Dendritic cell treated with granulocyte-macrophage colony-stimulating factor and Interleukin-4, amounts not matched to agents 40 ng/mL and 50 ng/mL, for 4 days (primary cell): ENCODE data around the gene ING5.

Experiments used
- H3K27ac Mint-ChIP-seq: one replicate; pipeline ENCODE4 v1.8.0; 2022; ENCODE audit warnings: mild to moderate bottlenecking, mixed read lengths
- H3K27me3 Mint-ChIP-seq: one replicate; pipeline ENCODE4 v1.8.0; 2022; ENCODE audit warnings: mild to moderate bottlenecking, mixed read lengths
- H3K36me3 Mint-ChIP-seq: one replicate; pipeline ENCODE4 v1.8.0; 2022; ENCODE audit warnings: low read depth, mixed read lengths
- H3K4me1 Mint-ChIP-seq: one replicate; pipeline ENCODE4 v1.8.0; 2022; ENCODE audit warnings: low read depth, mixed read lengths
- H3K4me3 Mint-ChIP-seq: one replicate; pipeline ENCODE4 v1.8.0; 2022; ENCODE audit warnings: mild to moderate bottlenecking, moderate library complexity, mixed read lengths
- H3K9me3 Mint-ChIP-seq: one replicate; pipeline ENCODE4 v1.8.0; 2022; ENCODE audit warnings: mixed read lengths
- intact Hi-C: fragments of 100-400 bp; cut with micrococcal nuclease; formaldehyde crosslinking; loops from one replicate; pipeline ENCODE4 v1.15.0; 2022

ING5 gene

DNA sequence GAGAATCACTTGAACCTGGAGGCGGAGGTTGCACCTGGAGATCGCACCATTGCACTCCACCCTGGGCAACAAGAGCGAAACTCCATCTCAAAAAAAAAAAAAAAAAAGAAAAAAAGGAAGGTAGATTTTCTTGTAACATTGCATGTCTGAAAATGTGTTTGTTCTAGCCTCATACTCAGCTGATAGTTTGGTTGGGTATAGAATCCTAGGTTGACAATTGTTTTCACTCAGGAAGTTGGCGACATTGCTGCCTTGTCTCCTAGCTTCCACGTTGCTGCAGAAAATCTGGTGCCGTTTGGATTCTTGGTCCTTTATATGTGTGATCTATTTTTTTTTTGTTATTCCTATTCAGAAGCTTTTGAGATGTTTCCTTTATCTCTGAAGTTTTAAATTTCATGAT is 4.7 kb downstream of the ING5 start:
- no peak overlapping the region for H3K27ac Mint-ChIP-seq
- no peaks in the 10 kb centered on the region for H3K27me3 Mint-ChIP-seq
- peaks cover 13% of the 10 kb centered on the region for H3K4me1 Mint-ChIP-seq
- intact Hi-C loops, result no loop called here
- H3K9me3 Mint-ChIP-seq, result no peaks in the 10 kb centered on the region
- H3K36me3 Mint-ChIP-seq, result peaks cover 70% of the 10 kb centered on the region
- H3K4me3 Mint-ChIP-seq, result no peak overlapping the region

DNA sequence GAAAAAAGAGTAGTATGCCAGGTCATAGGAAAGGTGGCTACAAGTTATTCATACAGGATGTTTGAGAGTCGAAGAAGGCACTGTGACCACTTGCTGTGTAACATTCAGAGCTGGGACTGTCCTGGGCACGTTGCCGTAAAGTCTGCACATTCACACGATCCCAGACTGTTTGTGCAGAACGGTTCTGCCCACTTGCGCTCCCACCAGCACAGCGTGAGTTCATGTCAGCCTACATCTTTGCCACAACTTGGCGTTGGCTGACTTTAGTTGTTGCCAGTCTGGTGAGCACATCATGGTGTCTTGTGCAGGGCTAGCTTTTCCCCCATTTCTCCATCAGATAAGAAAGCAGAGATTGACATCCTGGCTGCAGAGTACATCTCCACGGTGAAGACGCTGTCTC is 7.0 kb downstream of the ING5 start:
- no peak overlapping the region for H3K27ac Mint-ChIP-seq
- H3K4me1 Mint-ChIP-seq, result peaks cover 2% of the 10 kb centered on the region
- H3K27me3 Mint-ChIP-seq, result no peaks in the 10 kb centered on the region
- H3K4me3 Mint-ChIP-seq, result no peak overlapping the region
- intact Hi-C loops, result no loop called here
- no peaks in the 10 kb centered on the region for H3K9me3 Mint-ChIP-seq
- peaks cover 94% of the 10 kb centered on the region for H3K36me3 Mint-ChIP-seq

DNA sequence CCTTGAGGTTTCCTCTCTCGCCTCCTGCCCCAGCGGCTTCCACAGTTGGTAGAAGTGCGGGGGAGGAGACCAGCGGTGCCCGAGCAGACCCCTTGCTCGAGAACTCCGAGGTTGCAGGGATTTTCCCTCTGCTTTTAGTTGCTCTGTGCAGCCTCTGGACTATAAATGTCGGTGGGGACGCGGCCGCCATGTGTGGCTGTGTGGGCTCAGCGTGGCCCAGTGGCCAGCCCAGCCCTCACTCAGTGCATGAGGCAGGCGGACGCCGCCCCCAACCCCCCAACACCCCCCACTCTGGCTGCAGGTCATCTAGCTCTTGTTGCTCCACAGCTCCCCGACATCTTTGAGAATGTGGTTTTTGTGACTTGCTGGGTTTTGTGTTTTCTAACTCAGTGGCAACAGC is 17.3 kb downstream of the ING5 start:
- no peak overlapping the region for H3K4me3 Mint-ChIP-seq
- intact Hi-C loops, result no loop called here
- H3K27ac Mint-ChIP-seq, result no peak overlapping the region
- H3K4me1 Mint-ChIP-seq, result no peaks in the 10 kb centered on the region
- peaks cover 35% of the 10 kb centered on the region for H3K9me3 Mint-ChIP-seq
- H3K36me3 Mint-ChIP-seq, result peaks cover 99% of the 10 kb centered on the region
- H3K27me3 Mint-ChIP-seq, result no peaks in the 10 kb centered on the region

DNA sequence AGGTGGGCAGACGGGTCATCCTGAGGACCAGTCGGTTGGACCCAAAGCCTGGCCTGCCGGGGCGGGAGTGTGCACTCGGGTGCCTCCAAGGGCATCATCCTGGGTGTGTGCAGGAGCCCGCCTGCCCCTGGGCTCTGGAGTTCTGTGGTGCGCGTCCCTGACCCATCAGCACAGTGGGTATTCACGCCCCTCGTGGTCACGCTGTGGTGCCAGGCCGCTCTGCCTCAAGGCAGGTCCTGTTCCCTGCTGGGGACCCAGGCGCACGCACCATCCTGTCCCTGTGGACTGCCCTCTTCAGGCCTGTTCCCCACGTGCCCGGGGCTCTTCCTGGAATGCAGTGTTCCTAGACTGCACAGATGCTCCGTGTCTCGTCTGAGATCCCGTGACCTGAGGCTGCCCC is 18.3 kb downstream of the ING5 start:
- Mint-ChIP-seq H3K27ac (no peak overlapping the region), H3K36me3 (peaks cover 98% of the 10 kb centered on the region), H3K9me3 (peaks cover 42% of the 10 kb centered on the region), H3K4me1 (peaks cover 5% of the 10 kb centered on the region), H3K4me3 (no peak overlapping the region), H3K27me3 (no peaks in the 10 kb centered on the region)
- intact Hi-C loops, result no loop called here

DNA sequence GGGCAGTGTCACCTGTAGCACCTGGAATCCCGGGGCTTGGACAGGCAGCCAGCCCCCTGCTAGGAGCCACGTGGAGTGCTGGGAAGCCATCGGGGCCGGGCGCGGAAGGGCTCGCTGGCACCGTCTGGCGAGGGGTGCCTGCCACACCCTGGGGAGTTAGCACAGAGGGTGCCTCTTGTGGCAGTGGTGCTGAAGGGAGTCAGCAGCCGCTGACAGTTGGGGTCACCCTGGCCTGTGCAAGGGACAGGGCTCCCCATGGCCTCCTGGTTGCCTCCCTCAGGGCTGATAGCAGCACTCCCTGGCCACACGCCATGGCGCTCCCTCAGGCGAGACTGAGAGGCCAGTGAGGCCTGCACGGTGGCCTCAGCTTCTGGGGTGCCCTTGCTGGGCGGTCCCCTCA is 18.7 kb downstream of the ING5 start:
- no peak overlapping the region for H3K4me3 Mint-ChIP-seq
- H3K4me1 Mint-ChIP-seq, result peaks cover 5% of the 10 kb centered on the region
- H3K36me3 Mint-ChIP-seq, result peaks cover 98% of the 10 kb centered on the region
- H3K27me3 Mint-ChIP-seq, result no peaks in the 10 kb centered on the region
- H3K9me3 Mint-ChIP-seq, result peaks cover 42% of the 10 kb centered on the region
- H3K27ac Mint-ChIP-seq, result no peak overlapping the region
- intact Hi-C loops, result no loop called here

DNA sequence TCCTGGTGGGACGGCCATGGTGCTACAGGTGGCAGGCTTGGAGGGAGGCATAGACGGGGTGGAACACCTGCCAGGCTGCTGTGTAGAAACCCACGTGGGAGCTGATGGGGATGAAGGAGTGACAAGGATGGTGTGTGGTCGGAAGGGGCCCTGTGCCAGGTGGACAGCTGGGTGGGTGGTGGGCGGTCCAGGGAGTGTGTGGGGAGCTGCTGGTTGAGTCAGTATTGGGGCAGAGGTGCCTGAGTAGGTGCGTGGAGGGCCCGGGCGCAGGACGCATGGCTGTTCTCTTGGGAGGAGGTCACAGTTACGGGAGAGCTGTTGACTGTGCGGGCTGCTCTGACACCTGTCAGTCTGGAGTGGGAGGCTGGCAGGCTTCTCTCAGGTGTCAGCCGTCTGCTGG is 20.0 kb downstream of the ING5 start:
- intact Hi-C loops, result no loop called here
- peaks cover 5% of the 10 kb centered on the region for H3K4me1 Mint-ChIP-seq
- H3K27ac Mint-ChIP-seq, result no peak overlapping the region
- H3K9me3 Mint-ChIP-seq, result peaks cover 42% of the 10 kb centered on the region
- peaks cover 92% of the 10 kb centered on the region for H3K36me3 Mint-ChIP-seq
- no peaks in the 10 kb centered on the region for H3K27me3 Mint-ChIP-seq
- H3K4me3 Mint-ChIP-seq, result no peak overlapping the region

DNA sequence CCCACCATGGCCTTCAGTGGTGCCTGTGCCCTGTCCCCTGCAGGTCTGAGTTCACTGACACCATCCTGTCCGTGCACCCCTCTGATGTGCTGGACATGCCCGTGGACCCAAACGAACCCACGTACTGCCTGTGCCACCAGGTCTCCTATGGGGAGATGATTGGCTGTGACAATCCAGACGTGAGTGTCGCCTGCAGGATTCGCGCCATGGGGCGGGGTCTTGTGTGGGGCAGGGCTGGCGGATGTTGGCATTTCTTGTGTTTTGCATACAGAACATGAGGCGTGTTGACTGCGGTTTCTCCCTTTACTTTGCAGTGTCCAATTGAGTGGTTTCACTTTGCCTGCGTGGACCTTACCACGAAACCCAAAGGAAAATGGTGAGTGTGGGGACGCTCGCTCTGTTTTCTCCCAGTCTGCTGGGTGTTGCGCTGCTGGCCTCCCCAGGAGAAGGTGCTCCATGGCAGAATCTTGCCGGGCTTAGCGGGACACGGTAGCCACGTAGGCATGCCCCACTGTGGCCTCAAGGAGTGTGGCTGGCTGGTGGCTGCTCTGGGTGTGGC is 21.1 kb downstream of the ING5 start:
- no peak overlapping the region for H3K27ac Mint-ChIP-seq
- H3K4me1 Mint-ChIP-seq, result peaks cover 5% of the 10 kb centered on the region
- intact Hi-C loops, result no loop called here
- H3K36me3 Mint-ChIP-seq, result peaks cover 81% of the 10 kb centered on the region
- H3K9me3 Mint-ChIP-seq, result peaks cover 42% of the 10 kb centered on the region
- H3K27me3 Mint-ChIP-seq, result no peaks in the 10 kb centered on the region
- no peak overlapping the region for H3K4me3 Mint-ChIP-seq

DNA sequence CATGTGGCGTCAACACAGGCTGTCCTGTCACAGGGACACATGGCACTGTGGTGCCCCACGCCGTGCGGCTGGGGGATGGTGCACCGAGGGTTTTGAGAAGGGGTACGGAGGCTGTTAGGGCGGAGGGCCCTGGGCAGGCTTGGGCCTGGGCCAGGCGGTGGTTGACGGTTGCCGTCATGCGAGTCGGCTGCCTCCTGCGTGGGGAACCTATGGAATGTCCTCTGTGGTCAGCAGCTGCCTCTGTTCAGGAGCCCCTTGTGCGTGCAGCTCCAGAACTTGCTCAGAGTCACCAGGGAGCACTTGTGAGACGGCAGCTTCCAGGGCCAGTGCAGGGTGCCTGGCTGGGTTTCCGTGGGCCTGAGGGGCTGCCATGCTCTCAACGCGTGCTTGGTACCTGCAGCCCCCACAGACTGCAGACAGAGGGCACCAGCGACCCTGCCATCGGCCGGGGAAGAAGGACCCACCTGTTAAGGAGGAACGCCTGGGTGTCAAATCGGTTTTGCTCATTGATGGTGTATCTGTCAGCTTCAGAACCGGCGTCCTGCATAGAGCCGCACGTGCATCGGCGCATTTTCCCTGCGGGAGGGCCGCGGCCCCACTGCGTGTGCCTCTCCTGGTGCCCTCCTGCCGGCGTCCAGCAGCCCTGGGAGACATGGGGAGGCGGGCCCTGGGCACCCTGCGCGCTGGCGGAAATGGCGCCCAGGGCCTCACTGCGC is 22.6 kb downstream of the ING5 start:
- Mint-ChIP-seq H3K4me3 (no peak overlapping the region), H3K27ac (no peak overlapping the region), H3K36me3 (peaks cover 67% of the 10 kb centered on the region), H3K9me3 (peaks cover 42% of the 10 kb centered on the region), H3K4me1 (peaks cover 5% of the 10 kb centered on the region), H3K27me3 (no peaks in the 10 kb centered on the region)
- intact Hi-C loops, result no loop called here

DNA sequence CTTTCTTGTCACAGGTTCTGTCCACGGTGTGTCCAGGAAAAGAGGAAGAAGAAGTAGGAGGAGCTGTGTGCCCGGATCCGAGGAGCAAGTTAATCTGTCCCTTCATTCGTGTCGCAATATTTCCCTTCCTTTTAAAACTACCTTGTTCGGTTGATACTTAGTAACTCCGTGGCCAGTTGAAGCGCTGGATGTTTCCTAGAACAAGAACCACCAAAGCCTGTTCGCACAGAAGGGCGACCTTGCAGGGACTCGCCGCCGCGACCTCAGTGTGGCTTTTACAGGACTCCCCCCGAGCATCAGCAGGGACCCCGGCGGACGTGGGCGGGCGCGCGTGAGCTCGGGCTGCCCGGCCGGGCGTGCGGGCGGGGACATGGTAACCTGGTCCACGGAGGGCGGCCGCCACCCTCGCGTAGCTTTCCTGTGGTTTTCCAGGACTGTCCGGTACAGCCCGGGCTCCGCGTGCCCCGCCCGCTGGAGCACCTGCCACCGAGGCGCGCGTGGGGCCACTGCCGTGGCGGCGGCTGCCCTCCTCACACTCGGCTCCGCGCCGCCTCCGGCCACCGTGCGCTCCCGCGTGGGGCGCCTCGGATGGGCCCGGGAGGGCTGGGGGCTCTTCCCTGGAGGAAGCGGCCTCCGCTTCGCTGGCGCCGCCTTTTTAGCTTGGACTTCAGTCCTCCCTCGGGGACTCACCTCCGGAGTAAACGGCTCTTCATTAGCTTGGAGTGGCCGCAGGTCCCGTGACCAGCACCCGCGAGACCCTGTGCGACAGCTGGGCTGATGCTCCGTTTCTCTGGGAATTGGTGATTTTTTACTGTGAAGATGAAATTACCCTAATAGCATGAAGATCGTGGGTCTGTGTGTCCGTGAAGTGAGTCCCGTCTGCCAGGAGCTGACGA is 23.4 kb downstream of the ING5 start:
- H3K9me3 Mint-ChIP-seq, result peaks cover 42% of the 10 kb centered on the region
- H3K27ac Mint-ChIP-seq, result no peak overlapping the region
- H3K4me1 Mint-ChIP-seq, result peaks cover 12% of the 10 kb centered on the region
- no peaks in the 10 kb centered on the region for H3K27me3 Mint-ChIP-seq
- no peak overlapping the region for H3K4me3 Mint-ChIP-seq
- peaks cover 59% of the 10 kb centered on the region for H3K36me3 Mint-ChIP-seq
- intact Hi-C loops, result no loop called here

DNA sequence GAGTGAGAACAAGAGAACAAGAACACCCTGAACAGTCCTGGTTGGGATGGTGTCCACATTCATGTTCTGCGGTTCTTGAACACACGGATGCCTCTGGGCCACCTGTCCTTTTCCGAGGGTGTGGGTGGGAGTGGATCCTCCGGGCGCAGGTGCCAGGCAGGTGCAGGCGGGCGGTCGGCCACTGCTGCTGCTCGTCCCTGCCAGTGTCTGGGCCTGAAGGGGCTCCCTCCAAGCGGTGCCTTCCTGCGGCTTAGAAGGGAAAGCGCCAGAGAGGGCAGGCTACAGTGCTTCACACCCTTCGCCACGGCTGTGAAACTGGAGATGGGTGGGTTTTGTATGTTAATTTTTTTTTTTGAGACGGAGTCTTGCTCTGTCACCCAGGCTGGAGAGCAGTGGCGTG is 24.6 kb downstream of the ING5 start:
- peaks cover 46% of the 10 kb centered on the region for H3K36me3 Mint-ChIP-seq
- H3K4me3 Mint-ChIP-seq, result no peak overlapping the region
- no peaks in the 10 kb centered on the region for H3K27me3 Mint-ChIP-seq
- H3K9me3 Mint-ChIP-seq, result peaks cover 34% of the 10 kb centered on the region
- H3K4me1 Mint-ChIP-seq, result peaks cover 23% of the 10 kb centered on the region
- intact Hi-C loops, result no loop called here
- no peak overlapping the region for H3K27ac Mint-ChIP-seq

DNA sequence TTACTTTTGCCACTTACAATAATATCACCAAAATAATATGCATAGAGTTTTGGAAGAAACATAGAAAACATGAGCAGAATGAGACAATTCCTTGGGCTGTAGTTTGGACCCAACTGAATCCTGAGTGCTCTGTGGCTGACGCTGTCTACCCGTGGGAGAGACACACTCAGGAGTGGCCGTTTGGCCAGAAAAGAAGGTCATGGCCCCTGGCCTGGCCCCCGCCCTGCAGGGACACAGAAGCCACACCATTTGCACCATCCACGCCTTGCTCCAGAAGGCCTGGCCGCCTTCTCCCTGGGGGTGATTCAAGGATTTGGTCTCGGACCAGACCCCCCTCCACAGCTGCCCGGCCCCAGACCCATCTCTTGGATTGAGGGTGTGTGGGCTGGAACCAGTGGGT is 26.2 kb downstream of the ING5 start:
- Mint-ChIP-seq H3K4me1 (peaks cover 34% of the 10 kb centered on the region), H3K36me3 (peaks cover 31% of the 10 kb centered on the region), H3K27me3 (no peaks in the 10 kb centered on the region), H3K9me3 (peaks cover 18% of the 10 kb centered on the region), H3K4me3 (no peak overlapping the region), H3K27ac (no peak overlapping the region)
- intact Hi-C loops, result no loop called here

DNA sequence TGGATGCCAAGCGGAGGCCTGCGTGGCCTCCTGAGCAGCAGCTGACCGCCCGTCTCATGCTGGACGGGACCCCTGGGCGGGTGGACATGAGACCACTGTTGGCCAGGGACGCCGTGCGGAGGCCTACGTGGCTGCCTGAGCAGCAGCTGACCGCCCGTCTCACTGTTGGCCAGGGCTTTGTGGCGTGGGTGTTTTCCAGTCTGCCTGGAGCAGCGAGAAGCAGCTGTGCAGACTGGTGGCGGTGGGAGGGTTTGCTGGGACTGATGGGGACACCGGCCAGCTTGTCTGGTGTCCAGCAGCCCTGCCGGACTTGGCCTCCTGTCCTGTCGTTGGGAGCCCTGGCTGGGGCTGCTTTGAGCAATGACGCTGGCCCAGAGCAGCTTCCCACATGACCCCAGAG is 26.8 kb downstream of the ING5 start:
- Mint-ChIP-seq H3K27me3 (peaks cover 2% of the 10 kb centered on the region), H3K36me3 (peaks cover 25% of the 10 kb centered on the region), H3K27ac (no peak overlapping the region), H3K9me3 (peaks cover 12% of the 10 kb centered on the region), H3K4me3 (no peak overlapping the region), H3K4me1 (peaks cover 40% of the 10 kb centered on the region)
- intact Hi-C loops, result no loop called here

DNA sequence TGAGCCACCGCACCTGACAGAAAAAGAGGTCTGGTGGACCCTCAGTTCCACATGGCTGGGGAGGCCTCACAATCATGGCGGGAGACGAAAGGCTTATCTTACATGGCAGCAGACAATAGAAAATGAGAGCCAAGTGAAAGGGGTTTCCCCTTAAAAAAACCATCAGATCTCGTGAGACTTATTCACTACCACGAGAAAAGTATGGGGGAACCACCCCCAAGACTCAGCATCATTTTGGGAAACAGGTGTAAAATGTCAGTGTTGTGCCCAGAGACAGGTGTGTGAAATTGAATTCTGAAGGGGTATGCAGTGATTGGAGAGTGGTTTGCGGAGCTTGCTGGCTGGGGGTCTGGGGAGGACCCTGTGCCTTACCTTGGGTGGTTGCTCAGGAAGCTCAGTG is 28.0 kb downstream of the ING5 start:
- peaks cover 41% of the 10 kb centered on the region for H3K4me1 Mint-ChIP-seq
- H3K27ac Mint-ChIP-seq, result no peak overlapping the region
- H3K27me3 Mint-ChIP-seq, result peaks cover 6% of the 10 kb centered on the region
- peaks cover 12% of the 10 kb centered on the region for H3K36me3 Mint-ChIP-seq
- intact Hi-C loops, result loop anchor here (5.0 to 10.0 kb wide), 2 partner anchors 43 to 155 kb away; partner anchors contain the start of gene DTYMK
- no peak overlapping the region for H3K4me3 Mint-ChIP-seq
- no peaks in the 10 kb centered on the region for H3K9me3 Mint-ChIP-seq

DNA sequence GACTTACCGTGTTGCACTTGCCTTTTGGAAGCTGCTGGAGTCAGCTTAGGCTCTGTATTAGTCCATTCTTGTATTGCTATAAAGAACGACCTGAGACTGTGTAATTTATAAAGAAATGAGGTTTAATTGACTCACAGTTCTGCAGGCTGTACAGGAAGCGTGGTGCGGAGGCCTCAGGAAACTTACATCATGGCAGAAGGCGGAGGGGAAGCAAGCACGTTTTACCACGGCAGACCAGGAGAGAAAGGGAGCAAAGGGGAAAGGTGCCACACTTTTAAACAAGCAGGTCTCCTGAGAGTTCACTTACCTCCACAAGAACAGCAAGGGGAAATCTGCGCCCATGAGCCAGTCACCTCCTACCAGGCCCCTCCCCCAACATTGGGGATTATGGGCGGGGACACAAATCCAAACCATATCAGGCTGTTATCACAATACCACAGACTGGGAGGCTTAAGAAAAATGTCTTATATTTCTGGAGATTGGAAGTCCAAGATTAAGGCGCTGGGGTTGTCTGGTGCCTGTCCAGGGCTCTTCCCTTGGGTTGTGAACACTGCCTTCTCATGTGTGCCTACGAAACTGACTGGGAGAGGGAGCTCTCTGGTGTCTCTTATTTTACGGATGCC is 28.9 kb downstream of the ING5 start:
- no peak overlapping the region for H3K4me3 Mint-ChIP-seq
- intact Hi-C loops, result loop anchor here (5.0 to 10.0 kb wide), 2 partner anchors 43 to 154 kb away; partner anchors contain the start of gene DTYMK
- peaks cover 6% of the 10 kb centered on the region for H3K27me3 Mint-ChIP-seq
- H3K9me3 Mint-ChIP-seq, result no peaks in the 10 kb centered on the region
- peaks cover 5% of the 10 kb centered on the region for H3K36me3 Mint-ChIP-seq
- peak overlapping the region; percentile 6 for H3K27ac Mint-ChIP-seq
- peaks cover 44% of the 10 kb centered on the region for H3K4me1 Mint-ChIP-seq
